BE2C (cell line): Measurements from ENCODE around the gene ZNF264.
A peak's percentile ranks its signal among the peaks of the same experiment; 100 is the strongest.

ENCODE experiments used
- DNase-seq: peaks from one replicate; pipeline ENCODE4 v3.0.0-alpha.2; 2020
- H3K27me3 ChIP-seq: fragments of 250-450 bp; sonication (Bioruptor Pico); 2 replicates; pipeline ENCODE4 v1.5.1; 2020; ENCODE audit warnings: mild to moderate bottlenecking
- H3K36me3 ChIP-seq: fragments of 250-450 bp; sonication (Bioruptor Pico); 2 replicates; pipeline ENCODE4 v1.5.1; 2020; ENCODE audit warnings: mild to moderate bottlenecking
- H3K4me1 ChIP-seq: fragments of 250-450 bp; sonication (Bioruptor Pico); 2 replicates; pipeline ENCODE4 v1.5.1; 2020
- H3K4me3 ChIP-seq: 2 replicates; pipeline ENCODE4 v1.5.1; 2011; ENCODE audit warnings: low read depth, low read length
- H3K9me3 ChIP-seq: fragments of 250-450 bp; sonication (Bioruptor Pico); 2 replicates; pipeline ENCODE4 v1.5.1; 2020
- TF ChIP-seq, protein P1 (sequence below): IDR thresholded peaks from 2 replicates; pipeline ENCODE4 v1.5.1; 2012; ENCODE audit warnings: mild to moderate bottlenecking, low read depth, low read length

ZNF264 gene

DNA sequence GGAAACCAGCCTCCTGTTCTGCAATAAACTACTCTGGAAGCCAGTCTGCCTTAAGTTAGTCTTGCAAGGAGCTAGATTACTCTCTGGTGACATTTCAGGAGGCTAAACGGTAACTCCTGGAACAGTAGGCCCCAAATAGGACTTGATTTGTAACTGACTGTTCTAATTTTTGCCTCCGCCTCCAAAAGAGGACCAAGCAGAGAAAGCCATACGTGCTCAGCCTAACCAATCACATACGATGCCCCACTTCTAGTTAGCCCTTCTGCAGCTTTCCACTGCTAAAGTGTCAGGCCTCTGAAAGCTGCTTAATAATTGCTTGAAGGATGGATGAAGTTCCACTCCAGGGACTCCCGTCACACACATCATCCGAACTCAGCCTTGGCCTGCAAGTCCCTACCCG, 49.9 kb downstream of the ZNF264 start:
- Histone ChIP-seq H3K4me1 (no peaks in the 10 kb centered on the region), H3K36me3 (peaks cover 11% of the 10 kb centered on the region), H3K27me3 (no peaks in the 10 kb centered on the region), H3K4me3 (peak overlapping the region; percentile 98), H3K9me3 (no peaks in the 10 kb centered on the region)
- no peak for DNase-seq
- TF ChIP-seq, protein P1, sequence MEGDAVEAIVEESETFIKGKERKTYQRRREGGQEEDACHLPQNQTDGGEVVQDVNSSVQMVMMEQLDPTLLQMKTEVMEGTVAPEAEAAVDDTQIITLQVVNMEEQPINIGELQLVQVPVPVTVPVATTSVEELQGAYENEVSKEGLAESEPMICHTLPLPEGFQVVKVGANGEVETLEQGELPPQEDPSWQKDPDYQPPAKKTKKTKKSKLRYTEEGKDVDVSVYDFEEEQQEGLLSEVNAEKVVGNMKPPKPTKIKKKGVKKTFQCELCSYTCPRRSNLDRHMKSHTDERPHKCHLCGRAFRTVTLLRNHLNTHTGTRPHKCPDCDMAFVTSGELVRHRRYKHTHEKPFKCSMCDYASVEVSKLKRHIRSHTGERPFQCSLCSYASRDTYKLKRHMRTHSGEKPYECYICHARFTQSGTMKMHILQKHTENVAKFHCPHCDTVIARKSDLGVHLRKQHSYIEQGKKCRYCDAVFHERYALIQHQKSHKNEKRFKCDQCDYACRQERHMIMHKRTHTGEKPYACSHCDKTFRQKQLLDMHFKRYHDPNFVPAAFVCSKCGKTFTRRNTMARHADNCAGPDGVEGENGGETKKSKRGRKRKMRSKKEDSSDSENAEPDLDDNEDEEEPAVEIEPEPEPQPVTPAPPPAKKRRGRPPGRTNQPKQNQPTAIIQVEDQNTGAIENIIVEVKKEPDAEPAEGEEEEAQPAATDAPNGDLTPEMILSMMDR, result no peak

DNA sequence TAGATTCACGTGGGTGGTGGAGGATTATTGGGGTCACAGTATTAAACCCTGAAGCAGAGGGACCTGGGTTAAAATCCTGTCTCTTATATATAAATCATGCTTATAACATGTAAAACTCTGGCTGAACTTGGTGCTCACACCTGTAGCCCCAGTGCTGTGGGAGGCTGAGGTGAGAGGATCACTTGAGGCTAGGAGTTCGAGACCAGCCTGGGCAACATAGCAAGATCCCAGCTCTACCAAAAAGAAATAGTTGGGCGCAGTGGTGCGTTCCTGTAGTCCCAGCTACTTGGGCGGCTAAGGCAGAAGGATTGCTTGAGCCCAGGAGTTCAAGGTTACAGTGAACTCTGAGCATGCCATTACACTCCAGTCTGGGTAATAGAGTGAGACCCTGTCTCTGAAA, 51.5 kb downstream of the ZNF264 start:
- TF ChIP-seq, protein P1, result no peak
- no peak for DNase-seq
- H3K27me3 ChIP-seq, result no peaks in the 10 kb centered on the region
- no peak overlapping the region for H3K4me3 ChIP-seq
- H3K4me1 ChIP-seq, result no peaks in the 10 kb centered on the region
- H3K36me3 ChIP-seq, result peaks cover 16% of the 10 kb centered on the region
- H3K9me3 ChIP-seq, result no peaks in the 10 kb centered on the region

DNA sequence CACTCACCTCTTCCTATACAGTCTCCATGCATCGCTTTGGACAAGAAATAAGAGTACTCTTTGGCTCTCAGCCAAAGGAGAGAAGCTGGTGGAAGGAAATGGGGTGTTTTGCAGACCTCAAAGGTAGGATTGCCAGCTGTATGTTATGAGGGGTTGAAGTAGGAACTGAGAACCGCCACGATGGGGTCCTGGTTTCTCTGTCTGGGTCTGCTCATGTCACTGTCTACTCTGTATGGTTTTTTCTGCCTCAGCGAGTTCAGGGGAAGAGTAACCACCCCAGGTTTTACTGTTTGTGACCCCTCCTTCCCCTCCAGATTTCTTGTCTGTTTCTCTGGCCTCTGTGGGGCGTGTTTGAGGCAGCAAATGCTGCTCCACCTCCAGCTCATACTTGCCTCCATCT, 53.2 kb downstream of the ZNF264 start:
- Histone ChIP-seq H3K27me3 (no peaks in the 10 kb centered on the region), H3K4me1 (no peaks in the 10 kb centered on the region), H3K9me3 (no peaks in the 10 kb centered on the region), H3K4me3 (no peak overlapping the region), H3K36me3 (peaks cover 27% of the 10 kb centered on the region)
- TF ChIP-seq, protein P1, result no peak
- DNase-seq, result no peak

DNA sequence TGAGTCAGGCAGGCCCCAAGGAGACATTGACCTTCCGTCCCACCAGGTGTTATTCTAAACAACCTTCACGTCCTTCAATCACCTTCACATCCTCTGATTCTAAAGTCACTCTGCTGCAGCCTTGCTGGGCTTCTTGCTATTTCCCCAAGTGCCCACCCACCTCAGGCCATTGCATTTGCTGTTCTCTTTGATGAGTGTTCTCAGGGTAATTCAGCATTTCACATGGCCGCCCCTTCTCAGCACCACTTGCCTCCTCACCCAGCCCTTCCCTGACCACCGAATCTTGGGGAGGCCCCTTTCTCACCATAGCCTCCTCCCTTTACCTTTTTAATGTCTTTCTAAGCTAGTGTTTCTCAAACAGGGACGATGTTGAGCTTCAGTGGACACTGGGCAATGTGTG, 53.8 kb downstream of the ZNF264 start:
- H3K4me1 ChIP-seq, result no peaks in the 10 kb centered on the region
- no peak overlapping the region for H3K4me3 ChIP-seq
- no peak for DNase-seq
- TF ChIP-seq, protein P1, result no peak
- H3K9me3 ChIP-seq, result no peaks in the 10 kb centered on the region
- peaks cover 27% of the 10 kb centered on the region for H3K36me3 ChIP-seq
- no peaks in the 10 kb centered on the region for H3K27me3 ChIP-seq

DNA sequence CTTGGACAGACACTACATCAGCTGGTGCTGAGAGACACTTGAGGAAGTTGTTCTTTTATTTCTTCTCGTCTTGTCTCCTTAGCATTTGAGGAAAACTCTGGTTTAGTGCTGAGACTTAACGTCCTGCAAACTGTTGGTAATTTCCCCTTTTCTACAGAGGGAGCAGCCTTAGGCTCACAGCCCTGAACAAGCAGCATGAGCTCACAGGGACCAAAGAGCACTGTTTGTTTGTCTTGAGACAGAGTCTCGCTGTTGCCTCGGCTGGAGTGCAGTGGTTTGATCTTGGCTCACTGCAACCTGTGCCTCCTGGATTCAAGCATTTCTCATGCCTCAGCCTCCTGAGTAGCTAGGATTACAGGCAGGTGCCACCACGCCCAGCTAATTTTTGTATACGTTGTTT, 54.7 kb downstream of the ZNF264 start:
- DNase-seq, result no peak

DNA sequence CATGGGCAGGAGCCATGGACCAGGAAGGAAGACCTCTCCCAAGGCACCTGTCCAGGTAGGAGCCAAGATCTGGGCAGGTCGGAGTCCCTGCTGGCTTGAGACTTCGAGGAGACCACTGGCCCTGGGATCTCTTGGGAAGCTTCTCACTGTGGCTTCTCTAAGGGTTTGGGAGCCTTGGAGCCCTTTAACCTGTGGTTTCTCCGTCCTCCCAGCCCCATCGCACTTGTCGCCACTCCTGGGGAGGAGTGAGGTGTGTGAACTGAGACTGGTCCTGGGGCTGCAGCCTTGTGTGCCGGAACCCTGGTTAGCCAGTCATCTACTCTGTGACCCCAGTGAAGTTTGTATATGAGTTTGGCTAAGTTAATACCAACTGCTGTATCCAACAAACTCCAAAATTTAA, 57.3 kb downstream of the ZNF264 start:
- no peaks in the 10 kb centered on the region for H3K27me3 ChIP-seq
- TF ChIP-seq, protein P1, result no peak
- no peak for DNase-seq
- no peaks in the 10 kb centered on the region for H3K4me1 ChIP-seq
- no peaks in the 10 kb centered on the region for H3K9me3 ChIP-seq
- H3K4me3 ChIP-seq, result no peak overlapping the region
- peaks cover 50% of the 10 kb centered on the region for H3K36me3 ChIP-seq

More for the DNA sequence above, 54.7 kb downstream of the ZNF264 start:
- no peaks in the 10 kb centered on the region for H3K4me1 ChIP-seq
- H3K27me3 ChIP-seq, result no peaks in the 10 kb centered on the region
- no peaks in the 10 kb centered on the region for H3K9me3 ChIP-seq
- TF ChIP-seq, protein P1, result no peak
- no peak overlapping the region for H3K4me3 ChIP-seq
- H3K36me3 ChIP-seq, result peaks cover 34% of the 10 kb centered on the region
